SK-N-MC (cell line): ENCODE data around the gene GGCT.

Experiments used
- DNase-seq: peaks from one replicate; pipeline ENCODE4 v3.0.0-alpha.2; 2011; ENCODE audit warnings: low read depth, low spot score
- H3K27ac ChIP-seq: fragments of 200-600 bp; sonication (generic); 2 replicates; pipeline ENCODE4 v1.5.1; 2016; ENCODE audit warnings: mixed run types
- H3K36me3 ChIP-seq: fragments of 200-600 bp; sonication (generic); 2 replicates; pipeline ENCODE4 v1.6.1; 2017; ENCODE audit warnings: antibody characterized with exemption, low read length, mixed read lengths; ENCODE audit not compliant: insufficient read depth
- H3K4me3 ChIP-seq: fragments of 200-600 bp; sonication (generic); 2 replicates; pipeline ENCODE4 v1.5.1; 2016
- H3K9ac ChIP-seq: fragments of 200-600 bp; sonication (generic); 2 replicates; pipeline ENCODE4 v1.8.0; 2017; ENCODE audit warnings: mixed run types, mixed read lengths; ENCODE audit not compliant: insufficient read length
- H3K9me3 ChIP-seq: fragments of 200-600 bp; sonication (generic); 2 replicates; pipeline ENCODE4 v1.6.1; 2017; ENCODE audit warnings: low read depth, mild to moderate bottlenecking, antibody characterized with exemption, low read length, moderate library complexity, mixed read lengths
- EZH2 ChIP-seq: fragments of 200-600 bp; sonication (generic); IDR thresholded peaks from one replicate; pipeline ENCODE4 v1.6.1; 2017; ENCODE audit warnings: antibody characterized with exemption
- FOXP2 ChIP-seq: optimal IDR thresholded peaks from 2 replicates; pipeline ENCODE3; 2011; ENCODE audit warnings: mild to moderate bottlenecking, moderate library complexity; ENCODE audit not compliant: insufficient read depth; ENCODE audit errors: extremely low read length, control extremely low read depth
- POLR2AphosphoS5 ChIP-seq: IDR thresholded peaks from 2 replicates; pipeline ENCODE4 v1.6.1; 2012; ENCODE audit warnings: mild to moderate bottlenecking, low read depth, low read length, borderline replicate concordance

GGCT gene

DNA sequence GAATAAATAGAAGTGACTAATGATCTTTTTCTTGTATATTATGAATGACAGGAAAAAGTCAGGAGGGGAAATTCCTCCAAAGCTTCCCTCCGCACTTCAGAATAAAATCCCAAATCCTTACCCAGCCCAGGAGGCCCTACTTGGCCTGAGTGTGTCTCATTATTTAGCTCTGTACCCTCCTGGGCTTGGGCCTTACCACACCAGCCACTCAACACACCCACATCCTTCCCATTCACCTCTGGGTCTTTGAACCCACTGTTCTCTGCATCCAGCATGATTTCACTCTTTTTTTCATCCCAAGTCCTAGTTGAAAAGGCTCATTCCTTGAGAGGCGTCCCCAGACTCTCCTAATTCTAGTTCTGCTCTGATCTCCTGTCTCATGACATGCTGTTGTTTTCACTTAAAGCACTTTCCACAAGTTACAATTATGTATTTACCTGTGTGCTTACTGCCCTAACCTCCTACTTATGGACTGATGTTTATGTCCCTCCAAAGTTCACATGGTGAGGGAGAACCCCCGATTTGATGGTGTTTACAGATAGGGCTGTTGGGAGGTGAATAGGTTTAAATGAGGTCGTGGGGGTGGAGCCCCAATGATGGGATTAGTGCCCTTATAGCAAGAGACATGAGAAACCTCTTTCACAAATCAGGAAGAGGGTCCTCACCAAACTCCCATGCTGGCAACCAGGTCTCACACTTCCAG lies 32.4 kb downstream of the GGCT start:
- no peak overlapping the region for H3K9ac ChIP-seq
- TF ChIP-seq POLR2AphosphoS5 = no peak
- TF ChIP-seq EZH2 = no peak
- TF ChIP-seq FOXP2 = no peak
- H3K9me3 ChIP-seq = no peaks in the 10 kb centered on the region
- no peak overlapping the region for H3K27ac ChIP-seq
- no peaks in the 10 kb centered on the region for H3K36me3 ChIP-seq
- H3K4me3 ChIP-seq = no peak overlapping the region
- DNase-seq = no peak

DNA sequence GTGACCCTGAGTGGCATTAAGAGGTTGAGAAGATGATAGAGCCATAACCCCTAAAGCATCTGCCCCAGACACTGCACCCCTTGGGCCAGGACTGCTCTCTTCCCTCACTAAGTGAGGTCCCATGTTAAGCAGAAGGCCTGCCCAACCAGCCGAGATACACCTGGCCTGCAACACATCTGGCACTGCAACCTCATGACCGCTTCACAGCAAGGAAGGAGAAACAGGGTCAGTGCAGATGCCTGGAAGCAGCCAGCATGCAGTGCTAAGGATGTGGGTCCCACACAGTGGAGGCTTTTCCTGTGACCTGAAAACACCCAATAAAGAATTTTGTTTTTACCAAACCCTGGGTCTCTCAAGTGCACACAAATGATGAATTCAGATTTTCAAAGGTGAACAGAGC lies 33.4 kb downstream of the GGCT start:
- H3K9ac ChIP-seq = no peak overlapping the region
- no peak overlapping the region for H3K4me3 ChIP-seq
- H3K27ac ChIP-seq = no peak overlapping the region
- no peaks in the 10 kb centered on the region for H3K36me3 ChIP-seq
- TF ChIP-seq POLR2AphosphoS5 = no peak
- no peak for TF ChIP-seq EZH2
- no peak for TF ChIP-seq FOXP2
- no peak for DNase-seq
- no peaks in the 10 kb centered on the region for H3K9me3 ChIP-seq

DNA sequence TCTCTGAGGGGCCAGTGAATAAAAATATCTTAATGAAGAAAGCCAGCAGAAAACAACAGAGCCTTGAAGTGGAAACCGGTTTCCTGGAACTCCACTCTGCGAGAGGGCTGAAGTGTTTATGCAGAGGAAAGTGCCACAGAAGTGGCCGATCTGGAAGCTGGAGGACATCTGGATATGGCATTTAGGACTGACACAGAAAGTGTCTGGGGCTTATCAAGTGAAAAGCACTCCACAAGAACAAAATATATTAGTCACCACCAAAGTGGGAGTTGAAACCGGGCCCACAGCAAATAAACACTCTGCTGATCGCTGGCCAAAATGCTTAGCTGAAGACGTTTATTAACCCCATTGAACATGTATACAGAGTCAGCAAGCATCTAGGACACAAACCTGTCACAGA lies 33.9 kb downstream of the GGCT start:
- no peak overlapping the region for H3K9ac ChIP-seq
- no peak overlapping the region for H3K4me3 ChIP-seq
- H3K9me3 ChIP-seq = no peaks in the 10 kb centered on the region
- no peak for TF ChIP-seq EZH2
- no peak for TF ChIP-seq POLR2AphosphoS5
- TF ChIP-seq FOXP2 = no peak
- H3K36me3 ChIP-seq = no peaks in the 10 kb centered on the region
- DNase-seq = no peak
- H3K27ac ChIP-seq = no peak overlapping the region

DNA sequence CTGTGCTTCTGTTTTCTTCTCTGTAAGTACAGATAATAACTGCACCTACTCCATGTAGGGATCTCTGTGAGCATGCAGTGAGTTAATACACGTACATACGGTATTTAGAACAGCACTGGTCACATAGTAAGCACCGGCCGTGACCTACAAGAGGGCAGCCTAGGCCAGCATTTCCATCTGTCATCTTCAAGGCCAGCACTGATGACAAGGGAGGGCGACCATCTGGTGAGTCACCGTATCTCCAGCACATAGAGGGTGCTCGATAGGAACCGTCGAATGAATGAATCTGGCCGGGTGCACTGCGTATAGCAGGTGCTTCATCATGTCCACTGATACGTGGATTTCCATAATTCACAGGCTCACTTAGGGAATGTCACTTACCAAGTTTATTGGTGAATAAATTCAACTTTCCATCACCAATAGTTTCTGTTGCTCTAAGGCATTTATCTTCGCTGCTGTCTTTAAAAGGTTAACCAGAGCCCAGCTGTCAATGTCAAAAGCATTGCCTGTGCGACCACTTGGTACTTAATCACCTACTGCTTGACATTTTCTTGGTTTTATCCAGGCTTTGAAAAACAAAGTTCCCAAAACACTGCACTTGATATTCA lies 34.4 kb downstream of the GGCT start:
- Histone ChIP-seq H3K36me3 (no peaks in the 10 kb centered on the region), H3K27ac (no peak overlapping the region), H3K9ac (no peak overlapping the region), H3K4me3 (no peak overlapping the region), H3K9me3 (no peaks in the 10 kb centered on the region)
- no peak for DNase-seq
- no peak for TF ChIP-seq POLR2AphosphoS5
- TF ChIP-seq FOXP2 = no peak
- TF ChIP-seq EZH2 = no peak

DNA sequence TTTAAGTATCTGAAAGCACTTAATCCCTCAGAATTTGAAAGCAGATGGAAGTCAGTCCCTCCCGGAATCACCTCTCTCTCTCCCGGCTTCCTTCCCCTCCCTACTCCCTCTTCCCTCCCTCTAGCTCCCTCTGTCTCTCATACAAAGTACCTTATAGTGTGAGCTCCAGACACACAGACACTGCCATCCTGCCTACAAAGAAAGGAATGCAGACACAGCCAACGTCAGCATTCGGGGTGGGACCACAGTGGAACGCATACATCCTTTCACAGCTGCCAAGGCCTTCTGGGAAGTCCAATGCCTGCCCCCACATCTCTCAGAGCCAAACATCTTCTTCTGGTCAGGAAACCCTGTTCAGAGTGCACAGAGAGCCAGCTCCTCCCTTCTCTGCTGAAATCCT lies 35.3 kb downstream of the GGCT start:
- H3K9me3 ChIP-seq = no peaks in the 10 kb centered on the region
- TF ChIP-seq EZH2 = no peak
- TF ChIP-seq FOXP2 = no peak
- TF ChIP-seq POLR2AphosphoS5 = no peak
- no peak overlapping the region for H3K4me3 ChIP-seq
- H3K9ac ChIP-seq = no peak overlapping the region
- H3K27ac ChIP-seq = no peak overlapping the region
- DNase-seq = no peak
- no peaks in the 10 kb centered on the region for H3K36me3 ChIP-seq

DNA sequence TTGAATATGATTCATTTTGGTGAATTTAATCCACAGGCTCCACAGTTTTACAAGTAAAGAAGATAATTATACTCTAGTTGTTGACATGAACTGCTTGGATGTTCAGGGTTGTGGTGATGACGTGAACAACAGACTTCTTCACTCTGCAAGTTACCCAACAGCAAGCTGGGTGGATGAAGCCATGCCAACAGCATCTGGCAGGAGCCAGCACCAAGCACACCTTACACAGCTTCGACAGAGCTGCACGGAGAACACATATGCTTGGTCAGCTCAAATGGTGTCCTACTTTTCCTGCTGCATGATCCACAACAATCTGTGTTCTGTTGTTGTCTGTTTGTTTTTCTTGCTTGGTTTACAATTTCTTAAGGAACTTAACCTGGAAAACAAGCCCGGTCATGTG lies 35.8 kb downstream of the GGCT start:
- TF ChIP-seq FOXP2 = no peak
- no peak for TF ChIP-seq EZH2
- no peak for TF ChIP-seq POLR2AphosphoS5
- Histone ChIP-seq H3K4me3 (no peak overlapping the region), H3K9ac (no peak overlapping the region), H3K36me3 (no peaks in the 10 kb centered on the region), H3K9me3 (no peaks in the 10 kb centered on the region), H3K27ac (no peak overlapping the region)
- DNase-seq = no peak

DNA sequence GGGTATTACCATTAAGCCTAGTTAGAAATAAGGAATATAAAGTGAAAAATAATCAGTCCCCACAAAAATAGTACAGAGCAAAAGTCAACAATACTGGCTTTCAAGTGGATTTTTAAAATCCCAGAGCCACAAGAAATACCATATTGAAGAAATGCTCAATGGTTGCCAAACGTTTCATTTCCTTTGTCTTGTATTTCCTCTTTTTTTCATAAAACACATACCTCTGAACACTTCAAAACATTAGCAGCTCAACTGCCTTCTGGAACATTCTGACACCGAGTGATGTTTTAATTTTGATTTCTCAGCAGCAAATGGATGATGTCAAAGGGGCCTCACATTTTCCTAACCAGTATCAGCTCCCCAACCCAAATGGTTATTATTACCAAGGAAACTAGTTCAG lies 36.6 kb downstream of the GGCT start:
- Histone ChIP-seq H3K4me3 (no peak overlapping the region), H3K36me3 (no peaks in the 10 kb centered on the region), H3K9ac (no peak overlapping the region), H3K27ac (no peak overlapping the region), H3K9me3 (no peaks in the 10 kb centered on the region)
- TF ChIP-seq POLR2AphosphoS5 (no peak), FOXP2 (no peak), EZH2 (no peak)
- DNase-seq = no peak

DNA sequence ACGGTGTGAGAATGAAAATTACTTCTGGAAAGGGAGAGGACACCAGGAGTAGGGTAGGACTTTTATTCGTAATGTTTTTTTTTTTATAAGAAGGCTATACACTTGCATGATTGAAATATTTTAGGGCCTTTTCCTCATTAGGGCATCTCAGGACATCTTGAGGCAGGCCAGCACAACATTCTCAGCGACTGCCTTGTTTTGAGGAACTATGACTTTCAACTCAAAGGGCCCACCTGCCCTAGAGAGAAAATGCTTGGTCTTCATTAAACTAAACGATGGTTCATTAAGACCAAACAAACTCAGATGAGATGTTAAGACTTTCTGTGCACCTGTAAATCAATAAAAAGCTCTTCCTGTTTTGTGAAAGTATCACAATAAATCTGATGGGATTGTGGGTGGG lies 37.4 kb downstream of the GGCT start:
- TF ChIP-seq EZH2 (no peak), POLR2AphosphoS5 (no peak), FOXP2 (no peak)
- Histone ChIP-seq H3K9ac (no peak overlapping the region), H3K36me3 (no peaks in the 10 kb centered on the region), H3K4me3 (no peak overlapping the region), H3K9me3 (no peaks in the 10 kb centered on the region), H3K27ac (no peak overlapping the region)
- no peak for DNase-seq
